Skeletal muscle cell (primary cell): Measurements from ENCODE around the gene ARHGAP15.
A peak's percentile ranks its signal among the peaks of the same experiment; 100 is the strongest.

Experiments
- DNase-seq: peaks from one replicate; pipeline ENCODE4 v3.0.0-alpha.2; 2010; ENCODE audit warnings: low read depth
- H3K4me3 ChIP-seq: 2 replicates; pipeline ENCODE4 v1.5.1; 2011; ENCODE audit warnings: low read depth, mild to moderate bottlenecking, control low read depth, low read length, moderate library complexity

Gene ARHGAP15

DNA sequence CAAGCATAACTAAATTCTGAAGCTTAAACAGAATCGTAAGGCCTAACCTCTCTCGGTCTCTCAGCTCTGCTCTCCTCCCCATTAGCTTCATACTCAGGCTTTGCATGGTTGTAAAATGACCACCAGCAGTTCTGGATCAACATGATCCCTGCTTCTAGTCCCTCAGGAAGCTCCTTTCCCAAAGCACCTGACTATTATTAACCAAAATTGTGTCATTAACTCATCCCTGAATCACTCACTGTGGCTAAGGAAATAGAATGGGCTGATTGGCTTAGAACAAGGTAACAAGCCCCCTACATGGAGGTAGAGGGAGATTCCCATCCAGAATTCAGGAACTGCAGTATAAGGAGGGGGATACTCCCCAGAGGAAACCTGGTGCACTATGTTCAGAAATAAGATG lies 448.3 kb downstream of the ARHGAP15 start:
- H3K4me3 ChIP-seq = no peak overlapping the region
- DNase-seq = no peak

- H3K4me3 ChIP-seq = no peak overlapping the region
- DNase-seq = no peak
Measured at GRCh38 chr2:143579456-143579855, 450.2 kb downstream of the ARHGAP15 start.

DNA sequence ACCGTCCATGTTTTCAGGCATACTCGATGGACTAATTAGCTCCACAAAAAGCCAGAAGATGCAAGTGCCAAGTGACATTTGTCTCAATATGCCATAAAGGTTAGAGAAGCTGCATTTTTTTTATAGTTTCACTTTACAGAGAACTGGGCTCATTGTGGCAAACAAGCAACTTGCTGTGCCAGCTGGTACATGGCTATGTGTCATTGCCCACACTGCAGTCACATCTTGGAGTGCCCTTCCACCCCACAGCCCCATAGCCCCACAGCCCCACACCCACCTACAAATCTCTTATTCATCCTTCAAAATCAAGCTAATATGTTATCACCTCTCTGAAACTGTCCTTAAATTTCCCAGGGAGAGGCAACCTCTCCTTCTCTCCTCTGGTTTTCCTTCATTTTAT lies 451.9 kb downstream of the ARHGAP15 start:
- no peak overlapping the region for H3K4me3 ChIP-seq
- no peak for DNase-seq

- DNase-seq = peak; percentile 14
- no peak overlapping the region for H3K4me3 ChIP-seq
Measured at GRCh38 chr2:143582046-143582747, 453.0 kb downstream of the ARHGAP15 start.

- H3K4me3 ChIP-seq = no peak overlapping the region
- DNase-seq = no peak
Measured at GRCh38 chr2:143584936-143585335, 455.7 kb downstream of the ARHGAP15 start.

GRCh38 chr2:143586119-143586518 lies 456.9 kb downstream of the ARHGAP15 start:
- no peak overlapping the region for H3K4me3 ChIP-seq
- DNase-seq = no peak

DNA sequence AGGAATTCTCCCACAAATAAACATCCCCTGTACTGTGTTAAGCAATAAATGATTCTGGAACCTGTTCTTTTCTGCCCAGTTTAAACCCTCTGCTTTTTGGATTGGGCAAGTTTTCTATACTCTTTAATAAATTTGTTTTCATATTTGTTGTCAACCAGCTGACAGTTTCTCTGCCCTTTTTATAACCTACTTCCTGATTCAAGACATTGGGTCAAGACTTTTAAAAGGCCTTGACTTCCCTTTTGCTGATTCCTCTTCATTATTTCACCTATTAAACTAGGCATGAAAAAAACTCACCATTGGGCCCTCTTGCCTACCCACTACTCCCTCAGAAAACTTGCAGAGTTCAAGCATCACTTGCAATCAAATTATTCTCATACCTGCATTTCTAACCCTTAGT lies 459.5 kb downstream of the ARHGAP15 start:
- no peak overlapping the region for H3K4me3 ChIP-seq

GRCh38 chr2:143594161-143594560 lies 464.9 kb downstream of the ARHGAP15 start:
- no peak overlapping the region for H3K4me3 ChIP-seq
- no peak for DNase-seq

More for the DNA sequence above, 459.5 kb downstream of the ARHGAP15 start:
- DNase-seq = no peak

- no peak overlapping the region for H3K4me3 ChIP-seq
- DNase-seq = no peak
Measured at GRCh38 chr2:143594745-143595144, 465.5 kb downstream of the ARHGAP15 start.

- DNase-seq = no peak
Measured at GRCh38 chr2:143600116-143600515, 470.9 kb downstream of the ARHGAP15 start.

DNA sequence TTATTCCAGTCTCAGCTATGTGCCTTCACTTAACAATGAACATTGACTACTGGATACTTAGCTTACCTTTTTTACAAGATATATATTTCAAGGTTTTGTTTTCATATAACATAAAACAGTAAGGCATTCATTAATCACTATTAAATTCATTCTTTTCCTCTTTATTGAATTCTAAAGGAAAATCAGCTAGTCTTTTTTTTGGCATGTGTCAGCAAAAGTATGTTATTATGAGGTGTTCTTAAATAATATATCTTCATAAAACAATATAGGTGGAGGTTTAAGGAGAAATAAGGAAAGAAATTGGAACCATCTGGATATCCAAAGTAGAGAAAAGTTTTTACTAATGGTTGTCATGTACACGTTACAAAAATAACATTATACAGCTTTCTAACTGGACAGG lies 472.6 kb downstream of the ARHGAP15 start:
- H3K4me3 ChIP-seq = no peak overlapping the region
- no peak for DNase-seq

More at GRCh38 chr2:143600116-143600515, 470.9 kb downstream of the ARHGAP15 start:
- H3K4me3 ChIP-seq = no peak overlapping the region

- no peak overlapping the region for H3K4me3 ChIP-seq
- DNase-seq = no peak
Measured at GRCh38 chr2:143603035-143603655, 473.9 kb downstream of the ARHGAP15 start.

DNA sequence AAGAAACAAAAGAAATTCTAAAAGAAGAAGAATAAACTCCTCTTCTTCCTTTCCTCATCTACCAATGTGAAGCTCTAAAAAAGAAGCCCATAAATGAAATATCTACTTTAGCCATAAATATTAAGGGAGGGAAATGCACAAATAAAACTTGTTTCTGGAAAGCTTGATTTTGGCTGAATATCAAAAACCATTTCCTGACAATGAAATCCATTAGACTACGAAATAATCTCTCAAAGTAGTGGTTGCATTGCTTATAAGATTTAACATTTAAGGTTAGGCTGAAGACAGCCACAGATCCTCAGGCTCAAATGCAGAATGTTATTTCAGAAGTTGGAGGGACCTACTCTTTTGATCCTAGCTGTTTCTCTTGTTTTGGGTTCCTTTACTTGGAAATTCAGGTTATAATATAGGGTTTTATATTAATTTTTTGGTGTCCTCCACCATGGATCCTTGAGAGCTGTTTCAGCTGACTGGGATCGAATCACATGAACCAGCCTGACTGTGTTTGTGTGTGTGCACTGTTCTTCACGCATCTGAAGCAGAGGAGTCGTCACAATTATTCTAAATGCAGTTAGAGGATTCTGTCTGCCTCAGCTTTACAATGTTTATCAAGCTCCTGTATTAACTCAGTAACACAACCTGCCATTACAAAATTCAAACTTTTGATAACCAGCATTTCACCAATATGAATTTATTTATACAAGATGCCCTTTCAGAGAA lies 474.8 kb downstream of the ARHGAP15 start:
- no peak for DNase-seq
- no peak overlapping the region for H3K4me3 ChIP-seq

DNA sequence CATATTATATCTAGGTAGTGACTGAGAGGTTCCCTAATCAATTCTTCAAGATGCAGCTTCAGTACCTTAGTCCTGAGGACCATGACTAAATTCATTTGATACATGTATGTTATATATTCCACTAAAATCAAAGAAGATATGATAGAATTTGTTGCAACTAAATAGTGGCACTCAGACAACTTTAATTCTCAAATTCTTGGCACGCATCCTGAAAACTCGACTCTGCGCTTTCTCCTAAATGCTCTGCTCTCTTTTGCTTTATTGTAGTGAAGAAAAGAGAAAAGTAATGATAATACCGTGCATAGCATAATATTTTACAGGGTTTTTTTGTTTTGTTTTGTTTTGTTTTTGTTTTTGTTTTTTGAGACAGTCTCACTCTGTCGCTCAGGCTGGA lies 475.3 kb downstream of the ARHGAP15 start:
- no peak for DNase-seq
- H3K4me3 ChIP-seq = no peak overlapping the region

GRCh38 chr2:143607231-143608062 lies 478.2 kb downstream of the ARHGAP15 start:
- no peak for DNase-seq
- H3K4me3 ChIP-seq = no peak overlapping the region

- no peak for DNase-seq
- no peak overlapping the region for H3K4me3 ChIP-seq
Measured at GRCh38 chr2:143608063-143608423, 478.8 kb downstream of the ARHGAP15 start.

- DNase-seq = no peak
- no peak overlapping the region for H3K4me3 ChIP-seq
Measured at GRCh38 chr2:143608758-143609157, 479.5 kb downstream of the ARHGAP15 start.

DNA sequence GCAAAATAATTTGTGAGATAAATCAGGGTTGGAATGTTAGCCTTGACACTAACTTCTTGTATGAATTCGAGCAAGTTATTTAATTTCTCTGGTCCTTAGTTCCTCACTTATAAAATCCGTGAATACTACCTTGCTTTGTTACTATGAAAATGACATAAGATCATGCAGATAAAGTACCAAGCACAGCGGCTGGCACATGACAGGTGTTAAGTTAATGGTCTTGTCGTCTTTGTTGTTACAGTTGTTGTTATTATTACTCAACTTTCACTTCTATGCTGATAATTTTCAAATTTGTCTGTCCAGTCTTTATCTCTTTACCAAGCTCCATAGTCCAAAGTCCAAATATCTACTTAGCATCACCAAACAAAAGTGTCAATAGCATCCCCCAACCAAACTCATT lies 482.1 kb downstream of the ARHGAP15 start:
- no peak overlapping the region for H3K4me3 ChIP-seq
- no peak for DNase-seq

DNA sequence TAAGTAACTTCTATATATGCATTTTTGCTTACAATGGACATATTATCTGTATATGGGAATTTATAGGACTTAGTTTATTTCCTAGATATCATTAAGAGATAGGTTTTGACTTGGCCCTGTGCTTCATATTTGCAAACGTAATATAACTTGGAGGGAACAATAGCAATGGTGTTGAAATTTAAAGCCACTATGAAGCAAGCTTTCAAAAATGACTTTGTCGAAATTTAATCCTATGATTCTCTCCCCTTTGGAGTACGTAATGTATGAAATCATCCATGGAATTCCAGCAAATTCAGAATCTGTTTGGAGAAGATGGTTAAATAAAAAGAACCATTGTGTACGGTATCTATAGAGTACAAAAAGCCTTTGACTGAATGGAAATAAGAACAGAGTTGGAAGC lies 486.3 kb downstream of the ARHGAP15 start:
- DNase-seq = no peak
- H3K4me3 ChIP-seq = no peak overlapping the region

GRCh38 chr2:143616452-143616851 lies 487.2 kb downstream of the ARHGAP15 start:
- no peak overlapping the region for H3K4me3 ChIP-seq
- DNase-seq = no peak
